ENCODE data around the gene DENND4A.

- TF ChIP-seq USF1 (IDR thresholded peaks at IDR 0.05; ENCODE audit: borderline replicate concordance, extremely low read length, insufficient read depth, low read depth, low read length) (no peak), ZSCAN29 (IDR thresholded peaks at IDR 0.05) (no peak), CTCF (IDR thresholded peaks at IDR 0.05 in 2 of 3, conservative IDR thresholded peaks at IDR 0.05 in 1 of 3; ENCODE audit: control insufficient read depth in 2 of 3, extremely low read depth in 1 of 3, insufficient read depth in 1 of 3, low read depth in 3 of 3, low read length in 3 of 3) (no peak), BACH1 (IDR thresholded peaks at IDR 0.05; ENCODE audit: borderline replicate concordance) (no peak), TAF1 (IDR thresholded peaks at IDR 0.05; ENCODE audit: borderline replicate concordance, low read depth, low read length) (no peak), FOXM1 (IDR thresholded peaks at IDR 0.05; ENCODE audit: low read depth, low read length) (no peak), RBBP5 (conservative IDR thresholded peaks at IDR 0.05) (no peak), POLR2A (IDR thresholded peaks at IDR 0.05; ENCODE audit: low read depth, low read length) (no peak), SP1 (IDR thresholded peaks at IDR 0.05; ENCODE audit: low read depth, low read length) (no peak)
Measured at GRCh38 chr15:65785151-65785550, 6.9 kb downstream of the DENND4A start.

Measured in GM12878 (cell line).